ENCODE measurements around the gene CX3CL1. TPM values are rescaled to one million over a fixed set of nuclear protein-coding genes. Genes with fewer than 3 reads are reported as not detected.

CX3CL1 gene
- total and polyA plus RNA-seq, 9 of the 15 experiments (the other 6 are each of a cell fraction or from before 2014, with no cell fraction given) = 0.09 TPM; not detected in 8

DNA sequence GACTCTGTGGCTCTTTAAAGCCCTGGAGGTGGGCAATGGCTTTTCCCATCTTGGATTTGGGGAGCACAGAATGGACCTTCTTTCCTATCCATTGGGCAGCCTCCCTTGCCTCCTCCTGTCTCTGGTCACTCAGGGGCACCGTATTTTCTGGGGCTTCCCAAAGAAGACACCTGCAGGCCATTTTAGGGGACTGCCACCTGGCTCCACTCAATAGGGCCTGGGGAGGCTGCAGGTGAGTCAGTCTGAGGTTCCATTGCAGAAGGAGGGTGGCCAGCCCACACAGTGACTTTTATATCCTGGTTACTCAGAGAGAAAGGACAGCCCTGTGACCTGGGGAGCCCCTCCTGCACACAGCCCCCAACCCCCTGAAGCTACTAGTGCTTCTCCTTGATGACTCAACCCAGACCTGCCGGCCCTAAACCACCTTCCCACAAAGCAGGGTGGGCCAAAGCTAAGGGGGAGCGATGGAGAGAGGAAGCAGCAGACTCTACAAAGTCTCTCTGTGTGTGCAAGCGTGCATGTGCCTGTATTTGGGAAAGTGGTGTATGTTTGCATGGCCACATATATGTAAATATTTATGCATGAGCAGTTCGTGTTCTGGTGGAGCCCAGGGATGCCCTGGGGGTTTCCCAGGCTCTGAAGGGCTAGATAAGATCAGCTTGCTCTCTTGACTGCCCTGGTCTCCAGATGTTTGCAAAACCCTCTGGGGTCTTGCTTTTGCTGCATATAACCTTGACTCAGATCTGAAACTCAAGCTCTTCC, 5.0 kb downstream of the CX3CL1 start (continued):
- no peak for TF ChIP-seq PBX2 (CRISPR knock-in tag; IDR thresholded peaks at IDR 0.05; ENCODE audit: low read depth)
- TF ChIP-seq PBX2 (tag; conservative IDR thresholded peaks at IDR 0.05; ENCODE audit: low read depth) = no peak
- no peak for TF ChIP-seq FIP1L1 (IDR thresholded peaks at IDR 0.05; ENCODE audit: low read depth, low read length, poor library complexity, severe bottlenecking)

- Histone ChIP-seq H3K36me3 (ENCODE audit: control insufficient read depth, insufficient read depth, low read length) (no peaks in the 10 kb centered on the region), H3K9ac (ENCODE audit: insufficient read depth in 1 of 2, low read depth in 2 of 2, low read length in 2 of 2) (no peak overlapping the region), H3K4me2 (ENCODE audit: insufficient read depth, low read length) (no peak overlapping the region), H3K27me3 (ENCODE audit: control insufficient read depth in 2 of 2, insufficient read depth in 2 of 2, low read length in 2 of 2) (peaks cover 13 to 54% of the 10 kb centered on the region in 2 experiments; a peak in 4 of 5 replicates), H3K4me1 (replicated peaks in 1 of 2; ENCODE audit: control insufficient read depth in 2 of 2, insufficient read depth in 2 of 2, low read length in 2 of 2) (peaks cover 0 to 10% of the 10 kb centered on the region in 2 experiments; a peak in 2 of 5 replicates), H3K79me2 (ENCODE audit: control insufficient read depth, insufficient read depth, low read length) (no peaks in the 10 kb centered on the region), H3K9me3 (replicated peaks; ENCODE audit: control insufficient read depth, insufficient read depth, low read depth, low read length) (no peaks in the 10 kb centered on the region), H3K27ac (ENCODE audit: extremely low read depth, low read depth, low read length) (no peak overlapping the region), H4K20me1 (replicated peaks; ENCODE audit: control insufficient read depth, insufficient read depth, low read length) (0 out of 2 replicates have a peak, but pooled peaks cover 3% of the 10 kb centered on the region), H3K4me3 (no peak overlapping the region), H2AFZ (ENCODE audit: low read depth, low read length) (no peak overlapping the region), H3K9me1 (ENCODE audit: control insufficient read depth, insufficient read depth, low read length) (no peaks in the 10 kb centered on the region)
- DNase-seq (ENCODE audit: extremely low read depth in 1 of 4, low spot score in 3 of 4) = no peak
- ChIA-PET CTCF (ENCODE audit: low intra/inter-chr PET ratio) (no interaction called here), POLR2A (no interaction called here)
- TF ChIP-seq ZSCAN29 (IDR thresholded peaks at IDR 0.05) = no peak
- TF ChIP-seq BHLHE40 (IDR thresholded peaks at IDR 0.05; ENCODE audit: low read length) = peak; percentile 58
- no peak for TF ChIP-seq IRF9 (tag; IDR thresholded peaks at IDR 0.05)
- TF ChIP-seq CREB1 (IDR thresholded peaks at IDR 0.05) = peak; percentile 71
- no peak; the same call in 1 of the 2 replicates for TF ChIP-seq CREB1 (CRISPR knock-in tag; IDR thresholded peaks at IDR 0.05)
- TF ChIP-seq USF2 (CRISPR knock-in tag; IDR thresholded peaks at IDR 0.05) = 0 out of 2 replicates have a peak, but pooled peaks have one; percentile 16
- peak; percentile 67 for TF ChIP-seq CREM (IDR thresholded peaks at IDR 0.05; ENCODE audit: low read depth)
- no peak for TF ChIP-seq ETV1 (tag; conservative IDR thresholded peaks at IDR 0.05; ENCODE audit: low read depth)
- TF ChIP-seq, protein P1, sequence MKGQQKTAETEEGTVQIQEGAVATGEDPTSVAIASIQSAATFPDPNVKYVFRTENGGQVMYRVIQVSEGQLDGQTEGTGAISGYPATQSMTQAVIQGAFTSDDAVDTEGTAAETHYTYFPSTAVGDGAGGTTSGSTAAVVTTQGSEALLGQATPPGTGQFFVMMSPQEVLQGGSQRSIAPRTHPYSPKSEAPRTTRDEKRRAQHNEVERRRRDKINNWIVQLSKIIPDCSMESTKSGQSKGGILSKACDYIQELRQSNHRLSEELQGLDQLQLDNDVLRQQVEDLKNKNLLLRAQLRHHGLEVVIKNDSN (CRISPR knock-in tag; IDR thresholded peaks at IDR 0.05) = peak; percentile 64
- intact Hi-C loops (cut with micrococcal nuclease) (no loop called here), in situ Hi-C loops (cut with MboI) (no loop called here)
- no peak for ATAC-seq
- WGBS (ENCODE audit: insufficient coverage, low coverage, missing lambda C conversion rate) = 11% methylated on average over 10 of the region's 10 CpGs
- BruUV-seq (replicated peaks) = no TSS peak
- FAIRE-seq = no peak
Measured at GRCh38 chr16:57379579-57379978, 7.3 kb downstream of the CX3CL1 start.

Measured in K562 (cell line).